Retina (tissue), 1 donor: ENCODE measurements around the gene KCNA10.

Experiments used
- DNase-seq: peaks from one replicate; pipeline ENCODE4 v3.0.0-alpha.2; 2016

The KCNA10 gene

DNA sequence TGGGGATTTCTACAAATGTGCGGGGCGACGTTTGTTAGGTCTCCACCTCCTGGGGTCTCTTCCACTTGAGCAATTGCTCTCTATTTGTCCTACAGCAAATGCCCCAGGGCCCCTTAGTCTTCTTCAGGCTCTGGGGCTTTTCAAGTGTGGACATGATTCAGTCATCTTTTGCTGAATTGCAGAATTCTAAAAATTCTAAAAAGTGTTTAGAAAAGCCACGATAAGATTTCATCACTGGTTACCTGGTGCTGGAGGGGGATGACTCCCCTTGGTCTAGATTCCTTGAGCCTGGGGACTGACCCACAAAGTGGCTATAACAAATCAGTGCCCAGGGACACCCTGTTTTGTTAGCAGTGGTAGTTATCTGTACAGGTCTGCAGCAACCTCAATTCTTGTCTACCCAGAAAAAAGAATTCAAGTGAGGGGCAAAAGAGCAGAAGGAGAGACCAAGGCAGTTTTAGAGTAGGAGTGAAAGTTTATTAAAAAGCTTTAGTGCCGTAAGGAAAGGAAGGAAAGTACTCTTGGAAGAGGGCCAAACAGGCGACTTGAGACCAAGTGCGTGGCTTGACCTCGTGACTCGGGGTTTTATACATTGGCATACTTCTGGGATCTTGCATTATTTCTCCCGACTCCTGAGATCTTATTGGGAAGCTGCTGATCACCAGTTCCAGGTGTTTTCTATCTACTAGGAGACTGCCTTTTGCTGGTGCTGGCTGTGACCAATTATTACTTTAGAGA, 42.8 kb downstream of the KCNA10 start:
- no peak for DNase-seq

- no peak for DNase-seq
Measured at GRCh38 chr1:110475362-110476027, 43.5 kb downstream of the KCNA10 start.

DNA sequence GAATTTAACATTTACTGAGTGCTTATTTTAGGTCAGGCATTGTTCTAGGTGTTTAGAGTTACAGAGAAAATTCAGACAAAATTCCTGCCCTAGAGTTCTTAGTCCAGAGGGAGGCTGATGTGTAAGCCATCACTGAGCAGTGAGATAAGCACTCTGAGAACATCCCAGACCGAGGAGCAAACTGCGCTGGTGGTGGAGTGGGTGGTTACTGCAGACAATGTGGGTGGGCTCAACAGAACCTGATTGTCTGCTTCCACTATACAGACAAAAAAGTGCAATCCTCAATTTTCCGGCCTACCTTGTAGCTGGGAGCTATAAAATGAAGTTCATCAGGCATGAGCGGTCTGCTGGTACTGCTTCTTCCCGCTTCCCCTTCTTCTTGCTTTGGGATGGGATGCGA, 44.5 kb downstream of the KCNA10 start:
- no peak for DNase-seq

GRCh38 chr1:110472546-110472945, 46.4 kb downstream of the KCNA10 start:
- no peak for DNase-seq

- no peak for DNase-seq
Measured at GRCh38 chr1:110471131-110471530, 47.8 kb downstream of the KCNA10 start.
